HEK293 (cell line): ENCODE data around the gene ABCC12.

Experiments used
- CTCF ChIA-PET: fragments of 350-600 bp; formaldehyde crosslinking; extraction: SDS; loops from one replicate; lab custom pipeline; 2021; ENCODE audit warnings: antibody characterized with exemption; lab: Yijun Ruan, JAX
- POLR2A ChIA-PET: fragments of 300-600 bp; formaldehyde crosslinking; extraction: SDS; loops from one replicate; lab custom pipeline; 2020; ENCODE audit warnings: antibody characterized with exemption, inconsistent platforms; lab: Yijun Ruan, JAX
- H3K27ac ChIP-seq: fragments of 200-500 bp; sonication (Bioruptor generic); 2 replicates; pipeline ENCODE4 v1.5.1; 2014; ENCODE audit warnings: low read depth, low read length, control low read depth, inconsistent platforms; ENCODE audit errors: extremely low read depth
- H3K36me3 ChIP-seq, 2 experiments: fragments of 200-500 bp in 1 of 2; sonication (Bioruptor generic) in 1 of 2; 1 replicate in 1 of 2; 2 replicates in 1 of 2; pipeline ENCODE4 v1.5.1; 2014 to 2017; ENCODE audit warnings: inconsistent platforms in 2 of 2, low read length in 2 of 2; ENCODE audit not compliant: control insufficient read depth in 2 of 2, insufficient read depth in 1 of 2
- H3K4me1 ChIP-seq: fragments of 200-500 bp; sonication (Bioruptor generic); 2 replicates; pipeline ENCODE4 v1.5.1; 2014; ENCODE audit warnings: mild to moderate bottlenecking, low read length, inconsistent platforms; ENCODE audit not compliant: control insufficient read depth, insufficient read depth
- H3K4me3 ChIP-seq: 2 replicates; pipeline ENCODE4 v1.5.1; 2011; ENCODE audit warnings: low read depth, mild to moderate bottlenecking, control low read depth, low read length, moderate library complexity
- H3K9me3 ChIP-seq: fragments of 200-500 bp; sonication (Bioruptor generic); 2 replicates; pipeline ENCODE4 v1.5.1; 2014; ENCODE audit warnings: low read depth, low read length, inconsistent platforms; ENCODE audit not compliant: control insufficient read depth, insufficient read depth
- GLI4 ChIP-seq: fragments of 450-650 bp; formaldehyde crosslinking; IDR thresholded peaks from 2 replicates; pipeline ENCODE4 v1.5.1; 2016; ENCODE audit warnings: missing biosample characterization, missing genetic modification characterization
- HOXC10 ChIP-seq: sonication (generic); formaldehyde crosslinking; IDR thresholded peaks from 2 replicates; pipeline ENCODE4 v1.8.1; 2023; ENCODE audit warnings: mild to moderate bottlenecking, missing genetic modification reagents
- OSR2 ChIP-seq: fragments of 450-650 bp; formaldehyde crosslinking; IDR thresholded peaks from 2 replicates; pipeline ENCODE4 v1.5.1; 2016; ENCODE audit warnings: missing biosample characterization, missing genetic modification characterization
- OVOL3 ChIP-seq: fragments of 450-650 bp; formaldehyde crosslinking; IDR thresholded peaks from 2 replicates; pipeline ENCODE4 v1.5.1; 2016; ENCODE audit warnings: missing biosample characterization, missing genetic modification characterization
- SALL2 ChIP-seq: fragments of 450-650 bp; formaldehyde crosslinking; IDR thresholded peaks from 2 replicates; pipeline ENCODE4 v1.5.0; 2017; ENCODE audit warnings: missing biosample characterization, mild to moderate bottlenecking, missing genetic modification characterization, borderline replicate concordance
- YY2 ChIP-seq: fragments of 450-650 bp; formaldehyde crosslinking; IDR thresholded peaks from 2 replicates; pipeline ENCODE4 v1.5.1; 2016; ENCODE audit warnings: missing biosample characterization, missing genetic modification characterization
- ZFHX2 ChIP-seq: fragments of 450-650 bp; formaldehyde crosslinking; conservative IDR thresholded peaks from 2 replicates; pipeline ENCODE4 v1.5.1; 2016; ENCODE audit warnings: missing biosample characterization, missing genetic modification characterization
- ZNF138 ChIP-seq: fragments of 450-650 bp; formaldehyde crosslinking; IDR thresholded peaks from 2 replicates; pipeline ENCODE4 v1.5.1; 2016; ENCODE audit warnings: missing biosample characterization, missing genetic modification characterization, borderline replicate concordance
- ZNF16 ChIP-seq: fragments of 450-650 bp; formaldehyde crosslinking; IDR thresholded peaks from 2 replicates; pipeline ENCODE4 v1.5.1; 2016; ENCODE audit warnings: low read depth, missing biosample characterization, missing genetic modification characterization
- ZNF248 ChIP-seq: fragments of 450-650 bp; formaldehyde crosslinking; IDR thresholded peaks from 2 replicates; pipeline ENCODE4 v1.5.1; 2017; ENCODE audit warnings: missing biosample characterization, missing genetic modification characterization
- ZNF560 ChIP-seq: fragments of 450-650 bp; formaldehyde crosslinking; IDR thresholded peaks from 2 replicates; pipeline ENCODE4 v1.5.1; 2017; ENCODE audit warnings: missing biosample characterization, missing genetic modification characterization, borderline replicate concordance
- ZNF571 ChIP-seq: fragments of 450-650 bp; formaldehyde crosslinking; IDR thresholded peaks from 2 replicates; pipeline ENCODE4 v1.5.0; 2017; ENCODE audit warnings: missing biosample characterization, missing genetic modification characterization
- ZNF623 ChIP-seq: fragments of 450-650 bp; formaldehyde crosslinking; IDR thresholded peaks from 2 replicates; pipeline ENCODE4 v1.5.1; 2016; ENCODE audit warnings: missing biosample characterization, missing genetic modification characterization
- ZNF629 ChIP-seq: fragments of 450-650 bp; formaldehyde crosslinking; IDR thresholded peaks from 2 replicates; pipeline ENCODE4 v1.5.1; 2017; ENCODE audit warnings: missing biosample characterization, missing genetic modification characterization
- ZNF645 ChIP-seq: fragments of 450-650 bp; formaldehyde crosslinking; IDR thresholded peaks from 2 replicates; pipeline ENCODE4; 2016; ENCODE audit warnings: missing biosample characterization, missing genetic modification characterization
- ZNF843 ChIP-seq: fragments of 450-650 bp; formaldehyde crosslinking; IDR thresholded peaks from 2 replicates; pipeline ENCODE4 v1.5.1; 2016; ENCODE audit warnings: missing biosample characterization, missing genetic modification characterization
- ZSCAN16 ChIP-seq: fragments of 450-650 bp; formaldehyde crosslinking; IDR thresholded peaks from 2 replicates; pipeline ENCODE4 v1.5.1; 2016; ENCODE audit warnings: missing biosample characterization, missing genetic modification characterization
- ZSCAN4 ChIP-seq: fragments of 450-650 bp; formaldehyde crosslinking; IDR thresholded peaks from 2 replicates; pipeline ENCODE4 v1.5.1; 2017; ENCODE audit warnings: missing biosample characterization, missing genetic modification characterization
- TF ChIP-seq, protein P1 (sequence below): fragments of 450-650 bp; formaldehyde crosslinking; IDR thresholded peaks from 2 replicates; pipeline ENCODE4 v1.5.1; 2017; ENCODE audit warnings: missing biosample characterization, missing genetic modification characterization
- TF ChIP-seq, protein P2 (sequence below): fragments of 450-650 bp; formaldehyde crosslinking; IDR thresholded peaks from 2 replicates; pipeline ENCODE4 v1.5.1; 2016; ENCODE audit warnings: missing biosample characterization, missing genetic modification characterization

Gene ABCC12

GRCh38 chr16:48146710-48147109 is 9.1 kb downstream of the ABCC12 start:
- Histone ChIP-seq H3K27ac (no peak overlapping the region), H3K4me1 (no peaks in the 10 kb centered on the region), H3K4me3 (no peak overlapping the region), H3K36me3 (no peaks in the 10 kb centered on the region), H3K9me3 (no peaks in the 10 kb centered on the region)
- CTCF ChIA-PET = interaction anchor here (0.6 kb wide), 1 partner anchor 692 kb away, joined by 4 read pairs; no protein-coding TSS in a partner anchor
- POLR2A ChIA-PET = no interaction called here
- TF ChIP-seq ZFHX2 (tag by site-specific recombination) (0 out of 2 replicates have a peak, but pooled peaks have one; percentile 10), OVOL3 (no peak), ZSCAN4 (tag by site-specific recombination) (peak; percentile 76)

DNA sequence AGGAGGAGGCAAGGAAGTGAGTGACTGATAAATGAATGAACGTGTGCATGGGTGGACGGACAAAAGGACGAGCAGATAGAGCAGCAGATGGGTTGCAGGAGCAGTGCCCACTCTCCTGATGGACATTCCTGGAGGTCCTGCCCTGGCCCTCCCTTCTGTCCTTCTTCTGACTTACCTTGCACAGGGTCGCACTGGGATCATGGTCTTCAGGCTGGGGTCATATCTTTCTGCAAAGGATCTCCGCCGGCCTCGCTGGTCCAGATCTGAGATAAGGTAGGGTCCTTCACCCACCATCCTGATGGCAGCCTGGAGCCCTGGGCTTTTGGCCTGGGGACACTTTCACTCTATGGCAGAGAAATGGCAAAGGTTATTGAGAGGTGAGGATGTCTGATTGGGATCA is 9.7 kb downstream of the ABCC12 start:
- no peak overlapping the region for H3K27ac ChIP-seq
- no peaks in the 10 kb centered on the region for H3K9me3 ChIP-seq
- CTCF ChIA-PET = interaction anchor here (0.6 to 2.0 kb wide), 3 partner anchors 12 to 691 kb away, joined by 3 to 5 read pairs (median 4); no protein-coding TSS in a partner anchor
- no peaks in the 10 kb centered on the region for H3K36me3 ChIP-seq
- H3K4me3 ChIP-seq = no peak overlapping the region
- POLR2A ChIA-PET = no interaction called here
- H3K4me1 ChIP-seq = no peaks in the 10 kb centered on the region
- TF ChIP-seq YY2 (tag by site-specific recombination) (no peak), ZSCAN16 (no peak), ZNF623 (tag by site-specific recombination) (no peak), ZFHX2 (tag by site-specific recombination) (no peak), ZNF138 (tag by site-specific recombination) (no peak), ZNF560 (tag by site-specific recombination) (no peak), ZNF645 (tag by site-specific recombination) (no peak), HOXC10 (CRISPR knock-in tag) (no peak), ZNF571 (tag by site-specific recombination) (no peak), ZNF16 (tag by site-specific recombination) (no peak), OSR2 (tag by site-specific recombination) (no peak), ZNF629 (tag by site-specific recombination) (no peak)

DNA sequence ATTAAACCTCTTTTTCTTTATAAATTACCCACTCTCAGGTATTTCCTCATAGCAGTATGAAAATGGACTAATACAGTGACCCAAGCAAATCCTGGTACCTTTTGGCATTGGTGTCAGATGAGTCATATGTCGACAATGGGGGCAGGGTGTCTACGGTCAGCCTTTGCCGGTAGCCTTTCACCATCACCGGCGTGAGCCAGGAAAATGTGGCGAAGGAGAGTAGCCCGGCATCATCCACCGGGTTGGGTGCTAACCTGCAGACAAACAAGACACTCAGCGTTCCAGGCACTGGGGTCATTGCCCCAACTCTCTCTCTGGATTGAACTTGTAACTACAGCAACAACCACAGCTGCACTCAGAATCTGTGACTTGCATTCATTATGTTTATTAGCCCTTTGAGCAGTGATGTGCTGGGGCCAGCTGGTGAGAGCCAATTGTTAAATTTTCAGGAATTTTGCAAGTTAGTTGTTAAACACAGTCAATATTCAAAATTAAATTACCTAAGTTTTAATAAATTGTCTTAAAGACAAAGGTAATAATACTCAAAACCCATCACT is 11.9 kb downstream of the ABCC12 start:
- POLR2A ChIA-PET = no interaction called here
- CTCF ChIA-PET = no interaction called here
- no peaks in the 10 kb centered on the region for H3K36me3 ChIP-seq
- H3K4me1 ChIP-seq = no peaks in the 10 kb centered on the region
- H3K9me3 ChIP-seq = no peaks in the 10 kb centered on the region
- no peak overlapping the region for H3K4me3 ChIP-seq
- no peak overlapping the region for H3K27ac ChIP-seq
- TF ChIP-seq GLI4 (tag by site-specific recombination) (no peak), ZNF843 (tag by site-specific recombination) (no peak), ZNF248 (tag by site-specific recombination) (no peak), SALL2 (tag by site-specific recombination) (no peak)
- TF ChIP-seq, protein P1, sequence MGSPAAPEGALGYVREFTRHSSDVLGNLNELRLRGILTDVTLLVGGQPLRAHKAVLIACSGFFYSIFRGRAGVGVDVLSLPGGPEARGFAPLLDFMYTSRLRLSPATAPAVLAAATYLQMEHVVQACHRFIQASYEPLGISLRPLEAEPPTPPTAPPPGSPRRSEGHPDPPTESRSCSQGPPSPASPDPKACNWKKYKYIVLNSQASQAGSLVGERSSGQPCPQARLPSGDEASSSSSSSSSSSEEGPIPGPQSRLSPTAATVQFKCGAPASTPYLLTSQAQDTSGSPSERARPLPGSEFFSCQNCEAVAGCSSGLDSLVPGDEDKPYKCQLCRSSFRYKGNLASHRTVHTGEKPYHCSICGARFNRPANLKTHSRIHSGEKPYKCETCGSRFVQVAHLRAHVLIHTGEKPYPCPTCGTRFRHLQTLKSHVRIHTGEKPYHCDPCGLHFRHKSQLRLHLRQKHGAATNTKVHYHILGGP (tag by site-specific recombination) = no peak
- TF ChIP-seq, protein P2, sequence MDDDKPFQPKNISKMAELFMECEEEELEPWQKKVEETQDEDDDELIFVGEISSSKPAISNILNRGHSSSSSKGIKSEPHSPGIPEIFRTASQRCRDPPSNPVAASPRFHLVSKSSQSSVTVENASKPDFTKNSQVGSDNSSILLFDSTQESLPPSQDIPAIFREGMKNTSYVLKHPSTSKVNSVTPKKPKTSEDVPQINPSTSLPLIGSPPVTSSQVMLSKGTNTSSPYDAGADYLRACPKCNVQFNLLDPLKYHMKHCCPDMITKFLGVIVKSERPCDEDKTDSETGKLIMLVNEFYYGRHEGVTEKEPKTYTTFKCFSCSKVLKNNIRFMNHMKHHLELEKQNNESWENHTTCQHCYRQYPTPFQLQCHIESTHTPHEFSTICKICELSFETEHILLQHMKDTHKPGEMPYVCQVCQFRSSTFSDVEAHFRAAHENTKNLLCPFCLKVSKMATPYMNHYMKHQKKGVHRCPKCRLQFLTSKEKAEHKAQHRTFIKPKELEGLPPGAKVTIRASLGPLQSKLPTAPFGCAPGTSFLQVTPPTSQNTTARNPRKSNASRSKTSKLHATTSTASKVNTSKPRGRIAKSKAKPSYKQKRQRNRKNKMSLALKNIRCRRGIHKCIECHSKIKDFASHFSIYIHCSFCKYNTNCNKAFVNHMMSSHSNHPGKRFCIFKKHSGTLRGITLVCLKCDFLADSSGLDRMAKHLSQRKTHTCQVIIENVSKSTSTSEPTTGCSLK (tag by site-specific recombination) = no peak
